Heart right ventricle (tissue), 16 donors: ENCODE data around the gene PADI3. TPM values are rescaled to one million over a fixed set of nuclear protein-coding genes. Genes with fewer than 3 reads are reported as not detected.

Experiments
- ATAC-seq, 8 donors: fragments of 200-7000 bp; cut with Tn5 transposase; one replicate each; pipeline ENCODE4 v1.9.1; 2020; ENCODE audit warnings: mild to moderate bottlenecking in 8 of 8, moderate library complexity in 8 of 8, moderate number of reproducible peaks in 1 of 8
- DNase-seq, 2 donors: peaks; one replicate each; pipeline ENCODE4 v3.0.0-alpha.2; 2020
- H3K27ac ChIP-seq, 10 donors: fragments of 200-600 bp; sonication (generic) in 2 of 10; one replicate each; pipeline versions ENCODE4 v1.5.0 to v1.8.0; 2020 to 2022; ENCODE audit warnings: mild to moderate bottlenecking in 3 of 10
- H3K27me3 ChIP-seq, 7 donors: fragments of 200-600 bp; one replicate each; pipeline ENCODE4 v1.8.0; 2021 to 2022; ENCODE audit warnings: mild to moderate bottlenecking in 2 of 7
- H3K36me3 ChIP-seq, 9 donors: fragments of 200-600 bp; sonication (generic) in 1 of 9; one replicate each; pipeline versions ENCODE4 v1.5.0 to v1.8.0; 2020 to 2022; ENCODE audit warnings: mild to moderate bottlenecking in 2 of 9
- H3K4me1 ChIP-seq, 9 donors: fragments of 200-600 bp; sonication (generic) in 1 of 9; one replicate each; pipeline versions ENCODE4 v1.5.0 to v1.8.0; 2020 to 2022; ENCODE audit warnings: mild to moderate bottlenecking in 4 of 9
- H3K4me3 ChIP-seq, 10 donors: fragments of 200-600 bp; sonication (generic) in 2 of 10; one replicate each; pipeline versions ENCODE4 v1.5.0 to v1.8.0; 2020 to 2022; ENCODE audit warnings: mild to moderate bottlenecking in 7 of 10, moderate library complexity in 2 of 10
- H3K9me3 ChIP-seq, 11 donors: fragments of 200-600 bp in 10 of 11; sonication (generic) in 2 of 11; one replicate each; pipeline versions ENCODE4 v1.5.0 to v1.8.0; 2013 to 2022; ENCODE audit warnings: mild to moderate bottlenecking in 2 of 11, control low read depth in 1 of 11, moderate library complexity in 1 of 11
- CTCF ChIP-seq, 9 donors: fragments of 200-600 bp; sonication (generic) in 2 of 9; IDR thresholded peaks; one replicate each; pipeline versions ENCODE4 v1.5.0 to v1.8.0; 2021 to 2022; ENCODE audit warnings: antibody characterized with exemption in 9 of 9, mild to moderate bottlenecking in 5 of 9, moderate library complexity in 1 of 9
- WGBS, 2 donors: extraction: QIAGEN DNeasy Blood & Tissue Kit; methylation state at CpG; one replicate each; pipeline ENCODE4 v1.1.7; 2013; ENCODE audit warnings: inconsistent platforms in 1 of 2; 5-methylcytosine and 5-hydroxymethylcytosine counted together
- intact Hi-C, 10 donors: fragments of 100-400 bp; cut with DNase I; formaldehyde crosslinking; loops; one replicate each; pipeline versions ENCODE4 v1.11.1 to v1.14.2; 2022
- polyA plus RNA-seq, 2 donors: library from polyadenylated mRNA; stranded (reverse); fragments of 200-250 nt; gene quantifications; one replicate each; pipeline ENCODE4 v1.2.3, GENCODE V29; 2013
- total RNA-seq, 10 donors: library from RNA; stranded (reverse); fragmentation: NEBNext Ultra II Directional in 3 of 10; extraction: Animal tissue kit (Norgen Biotek cat#: 25700) in 3 of 10; gene quantifications; one replicate each; pipeline versions ENCODE4 v1.2.1 to v1.2.4, GENCODE V29; 2021 to 2023
- donor health status: Arrhythmogenic right ventricular cardiomyopathy.
- donor health status: ischemic (EF 13 %, LVEDD 7.1; RV severe dilation, severe dysfunction).
- donor health status: healthy with polysubstance abuse.
- donor health status: DM: no; HTN: yes; CAD: no.
- donor health status: DM: no; HTN: no; CAD: no.
- donor health status: ischemic (EF 25% LVEDD 6.9; RV normal size, moderate dysfunction).
- donor health status: ischemic (EF 25% LVEDD 5.7; RV mildly dilated, moderate dysfunction).
- donor health status: healthy.
- donor health status: DM: yes; HTN: yes; CAD: no.
- donor health status: Ischemic cardiomyopathy.
- donor health status: ischemic (EF 35%, LVEDD 5.7; RV mildly dilated, moderate dysfunction).
- donor health status: nonischemic (EF 11% LVEDD 7.7; RV severe dilation, severe dysfunction).
- donor health status: DM: yes; HTN: yes; CAD: no.
- donor health status: PGD.
- donor health status: ischemic (EF 29% LVEDD 5.4; RV normal size, mild dysfunction).
- donor health status: nonischemic (EF 23%, LVEDD 6.1; RV moderate dilation, normal function).

The PADI3 gene
- total and polyA plus RNA-seq, 12 donors: not detected

GRCh38 chr1:17314491-17314971 is 65.6 kb downstream of the PADI3 start:
- peaks cover 0 to 68% (median 54%) of the 10 kb centered on the region in 7 donors for H3K27me3 ChIP-seq

GRCh38 chr1:17315542-17316130 is 66.7 kb downstream of the PADI3 start:
- intact Hi-C loops: no loop called here
- H3K36me3 ChIP-seq: no peaks in the 10 kb centered on the region
- no peak overlapping the region for H3K4me3 ChIP-seq
- H3K27me3 ChIP-seq: peaks cover 0 to 57% (median 44%) of the 10 kb centered on the region in 7 donors
- DNase-seq: no peak
- H3K4me1 ChIP-seq: no peaks in the 10 kb centered on the region
- WGBS, 2 donors: 35 to 37% methylated on average over 7 of the region's 7 CpGs
- H3K27ac ChIP-seq: no peak overlapping the region
- ATAC-seq: no peak
- no peak for TF ChIP-seq CTCF (IDR thresholded peaks at IDR 0.05)
- peaks cover 0 to 12% (median 0%) of the 10 kb centered on the region in 11 donors for H3K9me3 ChIP-seq

More at GRCh38 chr1:17314491-17314971, 65.6 kb downstream of the PADI3 start:
- H3K4me1 ChIP-seq: no peaks in the 10 kb centered on the region
- H3K4me3 ChIP-seq: no peak overlapping the region
- ATAC-seq: no peak
- peaks cover 0 to 3% (median 0%) of the 10 kb centered on the region in 11 donors for H3K9me3 ChIP-seq
- 41 to 45% methylated on average over 9 of the region's 9 CpGs for WGBS, 2 donors
- DNase-seq: no peak
- H3K27ac ChIP-seq: no peak overlapping the region
- intact Hi-C loops: no loop called here
- no peak for TF ChIP-seq CTCF (IDR thresholded peaks at IDR 0.05)
- no peaks in the 10 kb centered on the region for H3K36me3 ChIP-seq

- peaks cover 0 to 48% (median 38%) of the 10 kb centered on the region in 7 donors for H3K27me3 ChIP-seq
Observed at GRCh38 chr1:17316704-17317103, 67.8 kb downstream of the PADI3 start.

GRCh38 chr1:17318262-17318661 is 69.4 kb downstream of the PADI3 start:
- H3K27me3 ChIP-seq: peaks cover 0 to 32% (median 24%) of the 10 kb centered on the region in 7 donors
- WGBS, 2 donors: 50% methylated on average over 6 of the region's 6 CpGs
- no peaks in the 10 kb centered on the region for H3K36me3 ChIP-seq

More at GRCh38 chr1:17316704-17317103, 67.8 kb downstream of the PADI3 start:
- ATAC-seq: no peak
- WGBS, 2 donors: 81 to 83% methylated on average over 9 of the region's 9 CpGs
- Histone ChIP-seq H3K36me3 (no peaks in the 10 kb centered on the region), H3K4me3 (no peak overlapping the region), H3K27ac (no peak overlapping the region), H3K9me3 (peaks cover 0 to 12% (median 0%) of the 10 kb centered on the region in 11 donors), H3K4me1 (no peaks in the 10 kb centered on the region)
- intact Hi-C loops: no loop called here
- no peak for TF ChIP-seq CTCF (IDR thresholded peaks at IDR 0.05)
- DNase-seq: no peak

More at GRCh38 chr1:17318262-17318661, 69.4 kb downstream of the PADI3 start:
- TF ChIP-seq CTCF (IDR thresholded peaks at IDR 0.05): no peak
- H3K4me3 ChIP-seq: no peak overlapping the region
- no peaks in the 10 kb centered on the region for H3K4me1 ChIP-seq
- DNase-seq: no peak
- H3K9me3 ChIP-seq: peaks cover 0 to 12% (median 1%) of the 10 kb centered on the region in 11 donors
- no peak for ATAC-seq
- no peak overlapping the region for H3K27ac ChIP-seq
- intact Hi-C loops: no loop called here
